Heart right ventricle (tissue), 16 donors: ENCODE results near the gene ACTN2. TPM values are rescaled to one million over a fixed set of nuclear protein-coding genes. Genes with fewer than 3 reads are reported as not detected.

Experiments
- ATAC-seq, 8 donors: fragments of 200-7000 bp; cut with Tn5 transposase; one replicate each; pipeline ENCODE4 v1.9.1; 2020; ENCODE audit warnings: mild to moderate bottlenecking in 8 of 8, moderate library complexity in 8 of 8, moderate number of reproducible peaks in 1 of 8
- DNase-seq, 2 donors: peaks; one replicate each; pipeline ENCODE4 v3.0.0-alpha.2; 2020
- H3K27ac ChIP-seq, 10 donors: fragments of 200-600 bp; sonication (generic) in 2 of 10; one replicate each; pipeline versions ENCODE4 v1.5.0 to v1.8.0; 2020 to 2022; ENCODE audit warnings: mild to moderate bottlenecking in 3 of 10
- H3K27me3 ChIP-seq, 7 donors: fragments of 200-600 bp; one replicate each; pipeline ENCODE4 v1.8.0; 2021 to 2022; ENCODE audit warnings: mild to moderate bottlenecking in 2 of 7
- H3K36me3 ChIP-seq, 9 donors: fragments of 200-600 bp; sonication (generic) in 1 of 9; one replicate each; pipeline versions ENCODE4 v1.5.0 to v1.8.0; 2020 to 2022; ENCODE audit warnings: mild to moderate bottlenecking in 2 of 9
- H3K4me1 ChIP-seq, 9 donors: fragments of 200-600 bp; sonication (generic) in 1 of 9; one replicate each; pipeline versions ENCODE4 v1.5.0 to v1.8.0; 2020 to 2022; ENCODE audit warnings: mild to moderate bottlenecking in 4 of 9
- H3K4me3 ChIP-seq, 10 donors: fragments of 200-600 bp; sonication (generic) in 2 of 10; one replicate each; pipeline versions ENCODE4 v1.5.0 to v1.8.0; 2020 to 2022; ENCODE audit warnings: mild to moderate bottlenecking in 7 of 10, moderate library complexity in 2 of 10
- H3K9me3 ChIP-seq, 11 donors: fragments of 200-600 bp in 10 of 11; sonication (generic) in 2 of 11; one replicate each; pipeline versions ENCODE4 v1.5.0 to v1.8.0; 2013 to 2022; ENCODE audit warnings: mild to moderate bottlenecking in 2 of 11, control low read depth in 1 of 11, moderate library complexity in 1 of 11
- WGBS, 2 donors: extraction: QIAGEN DNeasy Blood & Tissue Kit; methylation state at CpG; one replicate each; pipeline ENCODE4 v1.1.7; 2013; ENCODE audit warnings: inconsistent platforms in 1 of 2; 5-methylcytosine and 5-hydroxymethylcytosine counted together
- intact Hi-C, 10 donors: fragments of 100-400 bp; cut with DNase I; formaldehyde crosslinking; loops; one replicate each; pipeline versions ENCODE4 v1.11.1 to v1.14.2; 2022
- polyA plus RNA-seq, 2 donors: library from polyadenylated mRNA; stranded (reverse); fragments of 200-250 nt; gene quantifications; one replicate each; pipeline ENCODE4 v1.2.3, GENCODE V29; 2013
- total RNA-seq, 10 donors: library from RNA; stranded (reverse); fragmentation: NEBNext Ultra II Directional in 3 of 10; extraction: Animal tissue kit (Norgen Biotek cat#: 25700) in 3 of 10; gene quantifications; one replicate each; pipeline versions ENCODE4 v1.2.1 to v1.2.4, GENCODE V29; 2021 to 2023
- TF ChIP-seq, protein P1 (sequence below), 9 donors: fragments of 200-600 bp; sonication (generic) in 2 of 9; IDR thresholded peaks; one replicate each; pipeline versions ENCODE4 v1.5.0 to v1.8.0; 2021 to 2022; ENCODE audit warnings: antibody characterized with exemption in 9 of 9, mild to moderate bottlenecking in 5 of 9, moderate library complexity in 1 of 9
- donor health status: Arrhythmogenic right ventricular cardiomyopathy.
- donor health status: ischemic (EF 13 %, LVEDD 7.1; RV severe dilation, severe dysfunction).
- donor health status: healthy with polysubstance abuse.
- donor health status: DM: no; HTN: yes; CAD: no.
- donor health status: DM: no; HTN: no; CAD: no.
- donor health status: ischemic (EF 25% LVEDD 6.9; RV normal size, moderate dysfunction).
- donor health status: ischemic (EF 25% LVEDD 5.7; RV mildly dilated, moderate dysfunction).
- donor health status: healthy.
- donor health status: DM: yes; HTN: yes; CAD: no.
- donor health status: Ischemic cardiomyopathy.
- donor health status: ischemic (EF 35%, LVEDD 5.7; RV mildly dilated, moderate dysfunction).
- donor health status: nonischemic (EF 11% LVEDD 7.7; RV severe dilation, severe dysfunction).
- donor health status: DM: yes; HTN: yes; CAD: no.
- donor health status: PGD.
- donor health status: ischemic (EF 29% LVEDD 5.4; RV normal size, mild dysfunction).
- donor health status: nonischemic (EF 23%, LVEDD 6.1; RV moderate dilation, normal function).

The ACTN2 gene
- total and polyA plus RNA-seq, 12 donors, result 599 to 4,290 (median 3,278) TPM

DNA sequence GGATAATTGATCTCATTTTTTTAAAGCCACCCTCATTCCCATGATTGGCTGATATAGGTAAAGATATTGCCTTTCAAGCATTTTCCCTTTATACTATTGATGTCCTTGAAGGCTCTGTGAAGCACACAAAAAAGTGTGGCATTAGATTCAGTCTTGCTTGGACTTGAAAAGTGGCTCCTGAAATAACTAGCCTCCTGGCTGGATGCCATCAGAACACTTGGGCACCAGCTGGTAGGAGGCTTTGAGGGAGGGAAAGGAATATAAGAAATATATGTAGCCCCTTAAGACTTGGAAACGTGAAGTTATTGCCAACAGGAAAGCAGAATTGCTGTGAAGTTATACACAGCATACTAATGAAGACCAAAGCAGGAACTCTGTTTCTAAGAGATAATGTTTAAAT is 122.8 kb downstream of the ACTN2 start:
- Histone ChIP-seq H3K9me3 (no peaks in the 10 kb centered on the region), H3K4me3 (no peak overlapping the region), H3K4me1 (peaks cover 0 to 22% (median 17%) of the 10 kb centered on the region in 9 donors), H3K27me3 (no peaks in the 10 kb centered on the region), H3K27ac (no peak overlapping the region), H3K36me3 (peaks cover 0 to 100% (median 23%) of the 10 kb centered on the region in 9 donors)
- TF ChIP-seq, protein P1, sequence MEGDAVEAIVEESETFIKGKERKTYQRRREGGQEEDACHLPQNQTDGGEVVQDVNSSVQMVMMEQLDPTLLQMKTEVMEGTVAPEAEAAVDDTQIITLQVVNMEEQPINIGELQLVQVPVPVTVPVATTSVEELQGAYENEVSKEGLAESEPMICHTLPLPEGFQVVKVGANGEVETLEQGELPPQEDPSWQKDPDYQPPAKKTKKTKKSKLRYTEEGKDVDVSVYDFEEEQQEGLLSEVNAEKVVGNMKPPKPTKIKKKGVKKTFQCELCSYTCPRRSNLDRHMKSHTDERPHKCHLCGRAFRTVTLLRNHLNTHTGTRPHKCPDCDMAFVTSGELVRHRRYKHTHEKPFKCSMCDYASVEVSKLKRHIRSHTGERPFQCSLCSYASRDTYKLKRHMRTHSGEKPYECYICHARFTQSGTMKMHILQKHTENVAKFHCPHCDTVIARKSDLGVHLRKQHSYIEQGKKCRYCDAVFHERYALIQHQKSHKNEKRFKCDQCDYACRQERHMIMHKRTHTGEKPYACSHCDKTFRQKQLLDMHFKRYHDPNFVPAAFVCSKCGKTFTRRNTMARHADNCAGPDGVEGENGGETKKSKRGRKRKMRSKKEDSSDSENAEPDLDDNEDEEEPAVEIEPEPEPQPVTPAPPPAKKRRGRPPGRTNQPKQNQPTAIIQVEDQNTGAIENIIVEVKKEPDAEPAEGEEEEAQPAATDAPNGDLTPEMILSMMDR (IDR thresholded peaks at IDR 0.05), result no peak
- intact Hi-C loops, result no loop called here
- WGBS, 2 donors, result 21 to 53% methylated on average over 1 of the region's 1 CpG
- ATAC-seq (peak in 4 of 8 donors; percentile 31 to 61 (median 48)), DNase-seq (no peak)

DNA sequence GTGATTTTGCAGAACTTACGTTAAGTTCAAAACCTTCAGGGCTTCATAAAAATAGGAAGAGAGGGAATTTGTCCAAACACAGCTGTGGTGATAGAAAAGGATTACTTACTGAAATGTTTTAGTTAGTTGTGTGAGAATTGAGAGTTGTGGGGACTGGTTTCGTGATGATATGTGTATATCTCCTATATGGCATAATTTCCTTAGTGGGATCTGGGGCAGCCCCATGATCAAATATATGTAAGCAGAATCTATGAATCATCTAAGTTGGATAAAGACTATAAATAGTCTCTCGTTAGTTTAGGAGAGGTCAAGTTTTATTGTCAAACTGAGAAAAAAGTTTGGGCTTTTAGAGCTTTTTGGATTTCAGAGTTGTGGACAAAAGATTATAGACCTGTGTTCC is 123.7 kb downstream of the ACTN2 start:
- Histone ChIP-seq H3K4me1 (peaks cover 0 to 22% (median 17%) of the 10 kb centered on the region in 9 donors), H3K27ac (no peak overlapping the region), H3K4me3 (no peak overlapping the region), H3K9me3 (no peaks in the 10 kb centered on the region), H3K27me3 (no peaks in the 10 kb centered on the region), H3K36me3 (peaks cover 0 to 100% (median 32%) of the 10 kb centered on the region in 9 donors)
- TF ChIP-seq, protein P1 (IDR thresholded peaks at IDR 0.05), result no peak
- intact Hi-C loops, result no loop called here
- ATAC-seq, result no peak
- DNase-seq, result no peak
- WGBS, 2 donors, result 91 to 92% methylated on average over 3 of the region's 3 CpGs

DNA sequence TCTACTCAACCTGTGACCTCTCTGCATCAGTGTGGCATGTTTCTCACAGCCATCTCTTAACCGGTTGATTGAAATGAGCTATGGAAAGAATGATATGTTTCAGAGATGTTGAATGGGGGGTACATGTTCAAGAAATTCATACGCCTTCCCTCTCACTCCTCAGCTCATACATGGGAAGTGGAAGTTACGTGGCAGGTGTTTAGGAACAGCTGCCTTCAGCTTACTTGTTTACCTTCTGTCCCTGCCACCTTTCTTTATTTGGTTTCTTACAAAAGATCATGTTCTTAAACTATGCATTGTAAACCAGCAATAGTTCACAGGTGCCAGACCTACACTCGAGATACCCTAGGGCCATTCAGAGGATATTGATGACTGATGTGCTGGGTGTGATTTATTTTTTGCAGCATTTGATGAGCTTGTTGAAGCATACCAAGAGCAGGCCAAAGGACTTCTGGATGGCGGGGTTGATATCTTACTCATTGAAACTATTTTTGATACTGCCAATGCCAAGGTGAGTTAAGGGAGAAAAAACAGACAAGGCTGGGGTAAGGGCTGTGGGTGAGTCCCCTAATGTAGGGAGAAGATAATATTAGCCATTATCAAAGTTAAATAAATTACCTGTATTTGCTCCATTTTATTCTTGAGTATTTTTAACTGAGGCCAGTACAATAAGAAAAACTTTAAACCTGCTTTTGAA is 126.2 kb downstream of the ACTN2 start:
- Histone ChIP-seq H3K4me3 (no peak overlapping the region), H3K27me3 (no peaks in the 10 kb centered on the region), H3K9me3 (no peaks in the 10 kb centered on the region), H3K27ac (no peak overlapping the region), H3K4me1 (peaks cover 0 to 22% (median 17%) of the 10 kb centered on the region in 9 donors), H3K36me3 (peaks cover 0 to 100% (median 55%) of the 10 kb centered on the region in 9 donors)
- intact Hi-C loops, result no loop called here
- TF ChIP-seq, protein P1 (IDR thresholded peaks at IDR 0.05), result no peak
- 59 to 78% methylated on average over 5 of the region's 5 CpGs for WGBS, 2 donors
- DNase-seq (no peak), ATAC-seq (peak in 1 of 8 donors; percentile 54)

Other genes starting within 250 kb of the ACTN2 start
- 100 to 1,000 TPM in 1 of 10 donors, 10 to 100 TPM in 9; 56.4 to 107 (median 90.5) TPM for gene LGALS8, start 162.5 kb upstream of the ACTN2 start, total RNA-seq
- gene LGALS8, start 162.5 kb upstream of the ACTN2 start, polyA plus RNA-seq, result 10 to 100 TPM; 36.7 to 47.5 TPM
- 10 to 100 TPM in 7 of 10 donors, 1 to 10 TPM in 3; 7.8 to 15.5 (median 10.8) TPM for gene HEATR1, start 82.0 kb upstream of the ACTN2 start, total RNA-seq
- 1 to 10 TPM; 2.2 to 3.9 TPM for gene HEATR1, start 82.0 kb upstream of the ACTN2 start, polyA plus RNA-seq
- gene MTR, start 108.8 kb downstream of the ACTN2 start, total RNA-seq, result 100 to 1,000 TPM in 1 of 10 donors, 10 to 100 TPM in 9; 39.4 to 100 (median 71.6) TPM
- 10 to 100 TPM in 1 of 2 donors, 1 to 10 TPM in 1; 5.2 to 13.0 TPM for gene MTR, start 108.8 kb downstream of the ACTN2 start, polyA plus RNA-seq